ENCODE results near the gene MRPL14.

MRPL14 gene

GRCh38 chr6:44068607-44069296 is 58.5 kb downstream of the MRPL14 start:
- no peak overlapping the region for H3K4me3 ChIP-seq (ENCODE audit: low read depth, low read length)
- no peaks in the 10 kb centered on the region for H3K36me3 ChIP-seq (ENCODE audit: control insufficient read depth, insufficient read depth, low read length)
- H3K27me3 ChIP-seq (ENCODE audit: control insufficient read depth, insufficient read depth, low read length), result no peaks in the 10 kb centered on the region
- no peaks in the 10 kb centered on the region for H3K9me3 ChIP-seq (ENCODE audit: control insufficient read depth, insufficient read depth, low read depth, low read length)
- peaks cover 33% of the 10 kb centered on the region for H3K4me1 ChIP-seq (ENCODE audit: control insufficient read depth, insufficient read depth, low read length)
- H3K27ac ChIP-seq (ENCODE audit: low read depth, low read length), result no peak overlapping the region
- H3K9ac ChIP-seq (ENCODE audit: low read length), result no peak overlapping the region

- no peaks in the 10 kb centered on the region for H3K36me3 ChIP-seq (ENCODE audit: control insufficient read depth, insufficient read depth, low read length)
- H3K4me1 ChIP-seq (ENCODE audit: control insufficient read depth, insufficient read depth, low read length), result peaks cover 25% of the 10 kb centered on the region
- no peaks in the 10 kb centered on the region for H3K27me3 ChIP-seq (ENCODE audit: control insufficient read depth, insufficient read depth, low read length)
- no peak overlapping the region for H3K9ac ChIP-seq (ENCODE audit: low read length)
- H3K4me3 ChIP-seq (ENCODE audit: low read depth, low read length), result no peak overlapping the region
- H3K27ac ChIP-seq (ENCODE audit: low read depth, low read length), result no peak overlapping the region
- H3K9me3 ChIP-seq (ENCODE audit: control insufficient read depth, insufficient read depth, low read depth, low read length), result no peaks in the 10 kb centered on the region
These were observed 59.8 kb downstream of the MRPL14 start for GRCh38 chr6:44067173-44068139.

- Histone ChIP-seq H3K9ac (ENCODE audit: low read length) (no peak overlapping the region), H3K27me3 (ENCODE audit: control insufficient read depth, insufficient read depth, low read length) (no peaks in the 10 kb centered on the region), H3K27ac (ENCODE audit: low read depth, low read length) (no peak overlapping the region), H3K9me3 (ENCODE audit: control insufficient read depth, insufficient read depth, low read depth, low read length) (no peaks in the 10 kb centered on the region), H3K4me3 (ENCODE audit: low read depth, low read length) (no peak overlapping the region), H3K4me1 (ENCODE audit: control insufficient read depth, insufficient read depth, low read length) (peaks cover 25% of the 10 kb centered on the region), H3K36me3 (ENCODE audit: control insufficient read depth, insufficient read depth, low read length) (no peaks in the 10 kb centered on the region)
These were observed 60.7 kb downstream of the MRPL14 start for GRCh38 chr6:44066394-44067172.

- H3K36me3 ChIP-seq (ENCODE audit: control insufficient read depth, insufficient read depth, low read length), result no peaks in the 10 kb centered on the region
- H3K9ac ChIP-seq (ENCODE audit: low read length), result no peak overlapping the region
- H3K4me3 ChIP-seq (ENCODE audit: low read depth, low read length), result no peak overlapping the region
- H3K9me3 ChIP-seq (ENCODE audit: control insufficient read depth, insufficient read depth, low read depth, low read length), result no peaks in the 10 kb centered on the region
- H3K27ac ChIP-seq (ENCODE audit: low read depth, low read length), result no peak overlapping the region
- H3K27me3 ChIP-seq (ENCODE audit: control insufficient read depth, insufficient read depth, low read length), result no peaks in the 10 kb centered on the region
- peaks cover 25% of the 10 kb centered on the region for H3K4me1 ChIP-seq (ENCODE audit: control insufficient read depth, insufficient read depth, low read length)
These were observed 61.7 kb downstream of the MRPL14 start for GRCh38 chr6:44065443-44066140.

GRCh38 chr6:44064948-44065272 is 62.3 kb downstream of the MRPL14 start:
- H3K27me3 ChIP-seq (ENCODE audit: control insufficient read depth, insufficient read depth, low read length), result no peaks in the 10 kb centered on the region
- no peak overlapping the region for H3K4me3 ChIP-seq (ENCODE audit: low read depth, low read length)
- no peaks in the 10 kb centered on the region for H3K36me3 ChIP-seq (ENCODE audit: control insufficient read depth, insufficient read depth, low read length)
- H3K9ac ChIP-seq (ENCODE audit: low read length), result no peak overlapping the region
- peaks cover under 1% of the 10 kb centered on the region; the same call in 1 of the 2 replicates for H3K9me3 ChIP-seq (ENCODE audit: control insufficient read depth, insufficient read depth, low read depth, low read length)
- no peak overlapping the region for H3K27ac ChIP-seq (ENCODE audit: low read depth, low read length)
- peaks cover 25% of the 10 kb centered on the region for H3K4me1 ChIP-seq (ENCODE audit: control insufficient read depth, insufficient read depth, low read length)

- H3K9me3 ChIP-seq (ENCODE audit: control insufficient read depth, insufficient read depth, low read depth, low read length), result peaks cover 7% of the 10 kb centered on the region
- H3K4me1 ChIP-seq (ENCODE audit: control insufficient read depth, insufficient read depth, low read length), result peaks cover 25% of the 10 kb centered on the region
- no peaks in the 10 kb centered on the region for H3K36me3 ChIP-seq (ENCODE audit: control insufficient read depth, insufficient read depth, low read length)
- H3K27ac ChIP-seq (ENCODE audit: low read depth, low read length), result no peak overlapping the region
- H3K9ac ChIP-seq (ENCODE audit: low read length), result no peak overlapping the region
- H3K4me3 ChIP-seq (ENCODE audit: low read depth, low read length), result no peak overlapping the region
- no peaks in the 10 kb centered on the region for H3K27me3 ChIP-seq (ENCODE audit: control insufficient read depth, insufficient read depth, low read length)
These were observed 62.9 kb downstream of the MRPL14 start for GRCh38 chr6:44064089-44064947.

- Histone ChIP-seq H3K27ac (ENCODE audit: low read depth, low read length) (no peak overlapping the region), H3K27me3 (ENCODE audit: control insufficient read depth, insufficient read depth, low read length) (no peaks in the 10 kb centered on the region), H3K9ac (ENCODE audit: low read length) (no peak overlapping the region), H3K4me3 (ENCODE audit: low read depth, low read length) (no peak overlapping the region), H3K4me1 (ENCODE audit: control insufficient read depth, insufficient read depth, low read length) (peaks cover 25% of the 10 kb centered on the region), H3K9me3 (ENCODE audit: control insufficient read depth, insufficient read depth, low read depth, low read length) (peaks cover 7% of the 10 kb centered on the region), H3K36me3 (ENCODE audit: control insufficient read depth, insufficient read depth, low read length) (no peaks in the 10 kb centered on the region)
These were observed 63.6 kb downstream of the MRPL14 start for GRCh38 chr6:44063561-44064059.

Measured in HUES6 (cell line).